ENCODE measurements around the gene TTYH3. TPM values are rescaled to one million over a fixed set of nuclear protein-coding genes. Genes with fewer than 3 reads are reported as not detected.

Gene TTYH3
- total RNA-seq, 1 experiment from 2014 or later: 187 TPM

- Mint-ChIP-seq H3K36me3 (ENCODE audit: insufficient read depth, unreplicated experiment) (peaks cover 48% of the 10 kb centered on the region), H3K4me3 (ENCODE audit: low read depth, unreplicated experiment) (no peak overlapping the region), H3K27me3 (ENCODE audit: unreplicated experiment) (no peaks in the 10 kb centered on the region), H3K9me3 (ENCODE audit: low read depth, unreplicated experiment) (no peaks in the 10 kb centered on the region), H3K4me1 (ENCODE audit: low read depth, unreplicated experiment) (peaks cover 9% of the 10 kb centered on the region), H3K27ac (ENCODE audit: unreplicated experiment) (no peak overlapping the region)
- no peak for TF ChIP-seq CTCF (IDR thresholded peaks at IDR 0.05; ENCODE audit: unreplicated experiment)
- DNase-seq: no peak
- intact Hi-C loops (cut with micrococcal nuclease; ENCODE audit: unreplicated experiment): no loop called here
- no TSS peak for BruUV-seq (replicated peaks)
- CTCF ChIA-PET: interaction anchor here (0.6 to 0.9 kb wide), 2 partner anchors 113 to 458 kb away, joined by 3 to 8 read pairs; no protein-coding TSS in a partner anchor
These were observed 5.9 kb downstream of the TTYH3 start for GRCh38 chr7:2637505-2638223.

- CTCF ChIA-PET: interaction anchor here (0.6 to 0.9 kb wide), 2 partner anchors 114 to 459 kb away, joined by 3 to 8 read pairs; no protein-coding TSS in a partner anchor
- Mint-ChIP-seq H3K9me3 (ENCODE audit: low read depth, unreplicated experiment) (no peaks in the 10 kb centered on the region), H3K36me3 (ENCODE audit: insufficient read depth, unreplicated experiment) (peaks cover 43% of the 10 kb centered on the region), H3K4me1 (ENCODE audit: low read depth, unreplicated experiment) (peaks cover 9% of the 10 kb centered on the region), H3K27ac (ENCODE audit: unreplicated experiment) (no peak overlapping the region), H3K4me3 (ENCODE audit: low read depth, unreplicated experiment) (no peak overlapping the region), H3K27me3 (ENCODE audit: unreplicated experiment) (no peaks in the 10 kb centered on the region)
- TF ChIP-seq CTCF (IDR thresholded peaks at IDR 0.05; ENCODE audit: unreplicated experiment): no peak
- BruUV-seq (replicated peaks): no TSS peak
- intact Hi-C loops (cut with micrococcal nuclease; ENCODE audit: unreplicated experiment): no loop called here
- no peak for DNase-seq
These were observed 6.6 kb downstream of the TTYH3 start for GRCh38 chr7:2638224-2638991.

GRCh38 chr7:2639181-2639681 lies 7.4 kb downstream of the TTYH3 start:
- Mint-ChIP-seq H3K9me3 (ENCODE audit: low read depth, unreplicated experiment) (no peaks in the 10 kb centered on the region), H3K4me3 (ENCODE audit: low read depth, unreplicated experiment) (no peak overlapping the region), H3K27me3 (ENCODE audit: unreplicated experiment) (no peaks in the 10 kb centered on the region), H3K27ac (ENCODE audit: unreplicated experiment) (no peak overlapping the region), H3K4me1 (ENCODE audit: low read depth, unreplicated experiment) (peaks cover 3% of the 10 kb centered on the region), H3K36me3 (ENCODE audit: insufficient read depth, unreplicated experiment) (peaks cover 43% of the 10 kb centered on the region)
- no TSS peak for BruUV-seq (replicated peaks)
- no peak for DNase-seq
- intact Hi-C loops (cut with micrococcal nuclease; ENCODE audit: unreplicated experiment): no loop called here
- TF ChIP-seq CTCF (IDR thresholded peaks at IDR 0.05; ENCODE audit: unreplicated experiment): no peak
- CTCF ChIA-PET: no interaction called here

GRCh38 chr7:2639695-2640481 lies 8.1 kb downstream of the TTYH3 start:
- peaks cover 36% of the 10 kb centered on the region for H3K36me3 Mint-ChIP-seq (ENCODE audit: insufficient read depth, unreplicated experiment)
- DNase-seq: no peak
- intact Hi-C loops (cut with micrococcal nuclease; ENCODE audit: unreplicated experiment): no loop called here
- TF ChIP-seq CTCF (IDR thresholded peaks at IDR 0.05; ENCODE audit: unreplicated experiment): peak; percentile 13
- no peaks in the 10 kb centered on the region for H3K4me1 Mint-ChIP-seq (ENCODE audit: low read depth, unreplicated experiment)
- no peak overlapping the region for H3K27ac Mint-ChIP-seq (ENCODE audit: unreplicated experiment)
- no TSS peak for BruUV-seq (replicated peaks)
- no peak overlapping the region for H3K4me3 Mint-ChIP-seq (ENCODE audit: low read depth, unreplicated experiment)
- CTCF ChIA-PET: interaction anchor here (0.6 kb wide), 1 partner anchor 11 kb away, joined by 5 read pairs; no protein-coding TSS in a partner anchor
- H3K27me3 Mint-ChIP-seq (ENCODE audit: unreplicated experiment): no peaks in the 10 kb centered on the region
- H3K9me3 Mint-ChIP-seq (ENCODE audit: low read depth, unreplicated experiment): no peaks in the 10 kb centered on the region

Measured in Calu3 (cell line).